ENCODE results near the gene LRWD1.
"Not testable (repeated sequence)": the region's sequence is repeated elsewhere in the genome, so short reads cannot be mapped to it uniquely, and the experiment has no call there.

DNA sequence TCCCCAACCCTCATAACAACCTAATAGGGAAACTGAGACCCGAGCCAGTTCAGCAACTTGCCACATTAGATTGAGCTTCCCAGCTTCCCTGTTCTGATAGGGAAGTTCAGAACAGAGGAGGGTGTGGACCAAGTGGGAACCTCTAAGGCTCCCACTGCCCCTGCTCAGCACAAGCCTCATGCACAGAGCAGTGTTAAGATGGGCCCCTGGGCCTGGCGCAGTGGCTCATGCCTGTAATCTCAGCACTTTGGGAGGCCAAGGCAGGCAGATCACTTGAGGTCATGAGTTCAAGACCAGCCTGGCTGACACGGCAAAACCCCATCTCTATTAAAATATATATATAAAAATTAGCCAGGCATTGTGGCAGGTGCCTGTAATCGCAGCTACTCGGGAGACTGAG is 32.5 kb downstream of the LRWD1 start:
- TF ChIP-seq, protein P1, sequence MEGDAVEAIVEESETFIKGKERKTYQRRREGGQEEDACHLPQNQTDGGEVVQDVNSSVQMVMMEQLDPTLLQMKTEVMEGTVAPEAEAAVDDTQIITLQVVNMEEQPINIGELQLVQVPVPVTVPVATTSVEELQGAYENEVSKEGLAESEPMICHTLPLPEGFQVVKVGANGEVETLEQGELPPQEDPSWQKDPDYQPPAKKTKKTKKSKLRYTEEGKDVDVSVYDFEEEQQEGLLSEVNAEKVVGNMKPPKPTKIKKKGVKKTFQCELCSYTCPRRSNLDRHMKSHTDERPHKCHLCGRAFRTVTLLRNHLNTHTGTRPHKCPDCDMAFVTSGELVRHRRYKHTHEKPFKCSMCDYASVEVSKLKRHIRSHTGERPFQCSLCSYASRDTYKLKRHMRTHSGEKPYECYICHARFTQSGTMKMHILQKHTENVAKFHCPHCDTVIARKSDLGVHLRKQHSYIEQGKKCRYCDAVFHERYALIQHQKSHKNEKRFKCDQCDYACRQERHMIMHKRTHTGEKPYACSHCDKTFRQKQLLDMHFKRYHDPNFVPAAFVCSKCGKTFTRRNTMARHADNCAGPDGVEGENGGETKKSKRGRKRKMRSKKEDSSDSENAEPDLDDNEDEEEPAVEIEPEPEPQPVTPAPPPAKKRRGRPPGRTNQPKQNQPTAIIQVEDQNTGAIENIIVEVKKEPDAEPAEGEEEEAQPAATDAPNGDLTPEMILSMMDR (IDR thresholded peaks at IDR 0.05), result not testable (repeated sequence)
- TF ChIP-seq GATA2 (CRISPR knock-in tag; IDR thresholded peaks at IDR 0.05); GABPA (IDR thresholded peaks at IDR 0.05; ENCODE audit: low read depth); ZBTB33 (IDR thresholded peaks at IDR 0.05; ENCODE audit: borderline replicate concordance, low read depth): not testable (repeated sequence)
